Kidney glomerular epithelial cell (primary cell): ENCODE results near the gene NCF1.
A peak's percentile ranks its signal among the peaks of the same experiment; 100 is the strongest.
"Not testable (repeated sequence)": the region's sequence is repeated elsewhere in the genome, so short reads cannot be mapped to it uniquely, and the experiment has no call there.

Experiments
- DNase-seq: peaks from one replicate; lab custom pipeline; 2025; lab: John Stamatoyannopoulos, UW

NCF1 gene

GRCh38 chr7:74788369-74789150, 14.7 kb downstream of the NCF1 start:
- DNase-seq: peak; percentile 76

DNA sequence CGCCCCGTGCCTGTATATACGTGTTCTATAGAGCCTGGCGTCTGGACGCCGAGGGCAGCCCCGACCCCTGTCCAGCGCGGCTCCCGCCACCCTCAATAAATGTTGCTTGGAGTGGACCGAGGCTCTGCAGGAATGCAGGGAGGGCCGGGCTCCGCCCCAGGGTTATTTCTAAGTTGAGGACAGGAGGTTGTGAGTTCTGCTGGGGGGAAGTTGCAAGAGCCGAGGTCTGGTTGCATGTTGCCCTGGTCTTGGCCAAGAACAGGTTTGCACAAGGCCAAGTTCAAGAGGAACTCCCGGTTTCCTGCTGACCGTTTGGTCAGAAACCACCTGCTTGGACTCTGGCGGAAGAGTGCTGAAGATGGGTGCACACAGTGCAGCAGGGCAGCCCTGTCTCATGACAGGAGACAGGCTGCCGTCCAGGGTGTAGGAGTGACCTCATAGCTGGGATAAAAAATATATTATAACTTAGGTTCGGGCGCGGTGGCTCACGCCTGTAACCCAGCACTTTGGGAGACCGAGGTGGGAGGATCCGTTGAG, 15.5 kb downstream of the NCF1 start:
- DNase-seq: not testable (repeated sequence)

GRCh38 chr7:74797848-74798622, 24.2 kb downstream of the NCF1 start:
- DNase-seq: not testable (repeated sequence)

- DNase-seq: peak; percentile 43
These were observed 24.8 kb downstream of the NCF1 start for GRCh38 chr7:74798644-74799043.

GRCh38 chr7:74815882-74816281, 42.1 kb downstream of the NCF1 start:
- DNase-seq: not testable (repeated sequence)

GRCh38 chr7:74820146-74820805, 46.5 kb downstream of the NCF1 start:
- not testable (repeated sequence) for DNase-seq

- DNase-seq: not testable (repeated sequence)
These were observed 47.4 kb downstream of the NCF1 start for GRCh38 chr7:74821259-74821658.

- DNase-seq: not testable (repeated sequence)
These were observed 56.1 kb downstream of the NCF1 start for GRCh38 chr7:74829959-74830358.

- DNase-seq: not testable (repeated sequence)
These were observed 56.6 kb downstream of the NCF1 start for GRCh38 chr7:74830411-74830810.
